OCI-LY7 (cell line): ENCODE data around the gene EID3. TPM values are rescaled to one million over a fixed set of nuclear protein-coding genes. Genes with fewer than 3 reads are reported as not detected.
"Not testable (repeated sequence)": the region's sequence is repeated elsewhere in the genome, so short reads cannot be mapped to it uniquely, and the experiment has no call there.

ENCODE experiments used
- BruUV-seq: library from RNA; stranded (reverse); fragments of 400-500 nt; replicated peaks from 2 replicates; lab custom pipeline; 2021; lab: Mats Ljungman, UMichigan
- CTCF ChIA-PET: fragments of 300-600 bp; sonication (Branson Sonifier 250); formaldehyde crosslinking; loops from one replicate; lab custom pipeline; 2022; ENCODE audit warnings: antibody characterized with exemption; ENCODE audit not compliant: unreplicated experiment; lab: Charles Lee
- POLR2A ChIA-PET: fragments of 300-600 bp; sonication (Branson Sonifier 250); formaldehyde crosslinking; loops from one replicate; lab custom pipeline; 2022; ENCODE audit warnings: antibody characterized with exemption; lab: Charles Lee
- DNase-seq: peaks from one replicate; pipeline ENCODE4 v3.0.0-alpha.2; 2015; ENCODE audit warnings: low spot score
- H2AFZ ChIP-seq: fragments of 200-600 bp; sonication (generic), shearing (Covaris generic); 2 replicates; pipeline ENCODE4 v1.6.1; 2014; ENCODE audit warnings: mild to moderate bottlenecking, antibody characterized with exemption, low read length, moderate library complexity
- H3K27ac ChIP-seq: fragments of 200-600 bp; sonication (generic); 2 replicates; pipeline ENCODE4 v1.5.1; 2014; ENCODE audit warnings: mixed run types, low read depth, mild to moderate bottlenecking, moderate library complexity, low read length, inconsistent platforms; ENCODE audit not compliant: poor library complexity, severe bottlenecking
- H3K36me3 ChIP-seq: fragments of 200-600 bp; sonication (generic); 2 replicates; pipeline ENCODE4 v1.6.1; 2014; ENCODE audit warnings: mild to moderate bottlenecking, antibody characterized with exemption, low read length, moderate library complexity, mixed read lengths; ENCODE audit not compliant: insufficient read depth
- H3K4me1 ChIP-seq: fragments of 200-600 bp; sonication (generic); 2 replicates; pipeline ENCODE4 v1.5.1; 2014; ENCODE audit warnings: mild to moderate bottlenecking, low read length; ENCODE audit not compliant: insufficient read depth, poor library complexity, severe bottlenecking
- H3K4me2 ChIP-seq: fragments of 200-600 bp; sonication (generic); 2 replicates; pipeline ENCODE4 v1.6.1; 2014; ENCODE audit warnings: mild to moderate bottlenecking, low read length
- H3K4me3 ChIP-seq: fragments of 200-600 bp; sonication (generic); 2 replicates; pipeline ENCODE4 v1.5.1; 2014; ENCODE audit warnings: mild to moderate bottlenecking, low read depth, low read length; ENCODE audit not compliant: poor library complexity, severe bottlenecking
- H3K79me2 ChIP-seq: fragments of 200-600 bp; sonication (generic); 2 replicates; pipeline ENCODE4 v1.6.1; 2016; ENCODE audit warnings: low read depth, mild to moderate bottlenecking, low read length, moderate library complexity, mixed read lengths; ENCODE audit not compliant: insufficient read depth
- H3K9me2 ChIP-seq: fragments of 200-600 bp; sonication (generic); 2 replicates; pipeline ENCODE4 v1.6.1; 2016; ENCODE audit warnings: mild to moderate bottlenecking, low read length, mixed read lengths; ENCODE audit not compliant: insufficient read depth
- H3K9me3 ChIP-seq: fragments of 200-600 bp; sonication (generic); 2 replicates; pipeline ENCODE4 v1.6.1; 2014; ENCODE audit warnings: mild to moderate bottlenecking, mixed run types, low read length, mixed read lengths
- H4K20me1 ChIP-seq: fragments of 200-600 bp; sonication (generic); 2 replicates; pipeline ENCODE4 v1.6.1; 2014; ENCODE audit warnings: mild to moderate bottlenecking, antibody characterized with exemption, low read length, moderate library complexity, mixed read lengths; ENCODE audit not compliant: insufficient read depth
- EZH2phosphoT487 ChIP-seq: fragments of 200-600 bp; sonication (generic); IDR thresholded peaks from 2 replicates; pipeline ENCODE4 v1.6.1; 2018; ENCODE audit warnings: low read depth, borderline replicate concordance, mild to moderate bottlenecking, mixed run types, antibody characterized with exemption, low read length, moderate library complexity, mixed read lengths
- intact Hi-C: fragments of 100-400 bp; cut with micrococcal nuclease; formaldehyde crosslinking; loops from one replicate; pipeline ENCODE4 v1.10.0; 2022; ENCODE audit not compliant: unreplicated experiment
- total RNA-seq, 2 experiments: library from RNA; depleted of rRNA in 1 of 2; stranded (reverse); fragments of >200 nt in 1 of 2; shearing (Covaris generic) in 1 of 2; gene quantifications; 2 replicates each; pipeline ENCODE4 v1.2.3, GENCODE V29; 2014 to 2022
- TF ChIP-seq, protein P1 (sequence below): fragments of 200-600 bp; sonication (generic); conservative IDR thresholded peaks from 2 replicates; pipeline ENCODE4 v1.5.1; 2014; ENCODE audit warnings: mild to moderate bottlenecking, antibody characterized with exemption, low read length, moderate library complexity, mixed read lengths

The EID3 gene
- total RNA-seq, 2 experiments from 2014 or later: 5.1 to 8.2 TPM

DNA sequence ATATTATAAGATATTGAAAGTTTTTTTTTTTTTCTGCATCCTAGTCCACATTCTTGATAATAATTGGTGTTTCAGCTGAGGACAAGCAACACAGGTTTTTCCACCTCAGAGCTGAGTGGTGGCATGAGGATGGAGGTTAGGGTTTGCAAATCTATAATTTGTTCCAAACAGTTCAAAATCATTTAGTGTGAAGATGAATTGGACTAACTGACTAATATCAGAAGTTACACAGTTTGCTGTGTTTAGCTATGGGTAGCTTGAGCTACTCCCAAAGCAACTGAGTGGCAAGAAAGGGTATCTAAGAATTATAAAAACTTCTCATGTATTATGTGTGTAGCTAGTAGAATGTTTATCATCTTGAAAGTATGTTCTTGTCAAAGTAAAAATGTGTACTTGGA lies 17.1 kb downstream of the EID3 start:
- peaks cover 88% of the 10 kb centered on the region for H3K36me3 ChIP-seq

DNA sequence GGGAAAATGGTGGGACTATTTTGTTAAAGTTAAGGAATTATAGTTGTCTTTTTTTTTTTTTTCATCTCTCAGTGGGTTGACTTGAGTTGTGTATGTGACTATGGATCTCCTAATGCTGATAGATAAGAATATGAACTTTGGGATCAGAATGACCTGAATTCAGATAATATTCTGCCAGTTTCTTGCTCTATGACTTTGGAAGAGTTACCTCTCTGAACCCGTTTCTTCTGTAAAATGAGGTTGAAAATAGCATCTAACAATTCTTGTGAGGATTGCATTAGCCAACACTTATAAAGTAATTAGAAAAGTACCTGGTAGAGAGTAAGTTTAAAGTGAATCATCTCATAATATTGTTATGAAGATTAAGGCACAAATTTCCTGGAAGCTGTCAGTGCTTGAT lies 18.4 kb downstream of the EID3 start:
- no peaks in the 10 kb centered on the region for H4K20me1 ChIP-seq
- no peak overlapping the region for H2AFZ ChIP-seq
- intact Hi-C loops: no loop called here
- DNase-seq: no peak
- H3K4me1 ChIP-seq: no peaks in the 10 kb centered on the region
- H3K36me3 ChIP-seq: peaks cover 90% of the 10 kb centered on the region
- no peak for TF ChIP-seq EZH2phosphoT487
- TF ChIP-seq, protein P1, sequence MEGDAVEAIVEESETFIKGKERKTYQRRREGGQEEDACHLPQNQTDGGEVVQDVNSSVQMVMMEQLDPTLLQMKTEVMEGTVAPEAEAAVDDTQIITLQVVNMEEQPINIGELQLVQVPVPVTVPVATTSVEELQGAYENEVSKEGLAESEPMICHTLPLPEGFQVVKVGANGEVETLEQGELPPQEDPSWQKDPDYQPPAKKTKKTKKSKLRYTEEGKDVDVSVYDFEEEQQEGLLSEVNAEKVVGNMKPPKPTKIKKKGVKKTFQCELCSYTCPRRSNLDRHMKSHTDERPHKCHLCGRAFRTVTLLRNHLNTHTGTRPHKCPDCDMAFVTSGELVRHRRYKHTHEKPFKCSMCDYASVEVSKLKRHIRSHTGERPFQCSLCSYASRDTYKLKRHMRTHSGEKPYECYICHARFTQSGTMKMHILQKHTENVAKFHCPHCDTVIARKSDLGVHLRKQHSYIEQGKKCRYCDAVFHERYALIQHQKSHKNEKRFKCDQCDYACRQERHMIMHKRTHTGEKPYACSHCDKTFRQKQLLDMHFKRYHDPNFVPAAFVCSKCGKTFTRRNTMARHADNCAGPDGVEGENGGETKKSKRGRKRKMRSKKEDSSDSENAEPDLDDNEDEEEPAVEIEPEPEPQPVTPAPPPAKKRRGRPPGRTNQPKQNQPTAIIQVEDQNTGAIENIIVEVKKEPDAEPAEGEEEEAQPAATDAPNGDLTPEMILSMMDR: no peak
- no peaks in the 10 kb centered on the region for H3K9me2 ChIP-seq
- no peak overlapping the region for H3K27ac ChIP-seq
- BruUV-seq: no TSS peak
- no peak overlapping the region for H3K4me3 ChIP-seq
- H3K4me2 ChIP-seq: no peak overlapping the region
- CTCF ChIA-PET: no interaction called here
- H3K79me2 ChIP-seq: no peaks in the 10 kb centered on the region
- no peaks in the 10 kb centered on the region for H3K9me3 ChIP-seq
- POLR2A ChIA-PET: interaction anchor here (0.6 to 0.7 kb wide), 4 partner anchors 8 to 116 kb away, joined by 3 to 7 read pairs (median 3); no protein-coding TSS in a partner anchor

More for the DNA sequence above, 17.1 kb downstream of the EID3 start:
- Histone ChIP-seq H3K9me3 (no peaks in the 10 kb centered on the region), H3K27ac (no peak overlapping the region), H3K4me2 (no peak overlapping the region), H3K79me2 (0 out of 2 replicates have a peak, but pooled peaks cover 3% of the 10 kb centered on the region), H3K4me3 (no peak overlapping the region), H2AFZ (no peak overlapping the region), H3K9me2 (no peaks in the 10 kb centered on the region), H3K4me1 (no peaks in the 10 kb centered on the region), H4K20me1 (no peaks in the 10 kb centered on the region)
- ChIA-PET CTCF (interaction anchor here (0.8 kb wide), 1 partner anchor 32 kb away, joined by 4 read pairs; no protein-coding TSS in a partner anchor), POLR2A (interaction anchor here (0.6 to 0.7 kb wide), 2 partner anchors 12 to 15 kb away, joined by 3 read pairs; no protein-coding TSS in a partner anchor)
- DNase-seq: no peak
- BruUV-seq: no TSS peak
- TF ChIP-seq, protein P1: no peak
- no peak for TF ChIP-seq EZH2phosphoT487
- intact Hi-C loops: no loop called here

DNA sequence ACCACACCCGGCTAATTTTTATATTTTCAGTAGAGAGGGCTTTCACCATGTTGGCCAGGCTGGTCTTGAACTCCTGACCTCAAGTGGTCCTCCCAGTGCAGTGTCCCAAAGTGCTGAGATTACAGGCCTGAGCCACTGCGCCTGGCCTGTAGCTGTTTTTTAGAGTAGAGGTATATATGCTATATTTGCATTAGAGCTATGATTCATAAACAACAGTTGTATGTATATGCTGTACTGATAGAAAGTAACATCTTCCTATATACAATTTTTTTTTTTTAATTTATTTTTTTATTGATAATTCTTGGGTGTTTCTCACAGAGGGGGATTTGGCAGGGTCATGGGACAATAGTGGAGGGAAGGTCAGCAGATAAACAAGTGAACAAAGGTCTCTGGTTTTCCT lies 19.0 kb downstream of the EID3 start:
- DNase-seq, CTCF ChIA-PET, H3K9me2 ChIP-seq, H3K79me2 ChIP-seq, H2AFZ ChIP-seq, BruUV-seq, H3K27ac ChIP-seq, H3K9me3 ChIP-seq, H3K4me2 ChIP-seq, H3K4me3 ChIP-seq, intact Hi-C loops, H4K20me1 ChIP-seq, H3K4me1 ChIP-seq: not testable (repeated sequence)
- POLR2A ChIA-PET: interaction anchor here (0.6 to 0.7 kb wide), 3 partner anchors 9 to 116 kb away, joined by 3 to 7 read pairs (median 3); no protein-coding TSS in a partner anchor
- peaks cover 90% of the 10 kb centered on the region for H3K36me3 ChIP-seq
